SK-N-SH treated with all-trans-retinoic acid at 6 μM for 48 hours (cell line): ENCODE measurements around the gene FOXD4L3.
"Not testable (repeated sequence)": the region's sequence is repeated elsewhere in the genome, so short reads cannot be mapped to it uniquely, and the experiment has no call there.

Experiments used
- ATAC-seq: fragments of 200-7000 bp; cut with Tn5 transposase; 3 replicates; pipeline ENCODE4 v1.9.1; 2020; ENCODE audit warnings: mild to moderate bottlenecking, moderate library complexity

FOXD4L3 gene

GRCh38 chr9:68351689-68352088 is 49.0 kb downstream of the FOXD4L3 start:
- not testable (repeated sequence) for ATAC-seq
